ENCODE data around the gene SMAD6.

The SMAD6 gene

DNA sequence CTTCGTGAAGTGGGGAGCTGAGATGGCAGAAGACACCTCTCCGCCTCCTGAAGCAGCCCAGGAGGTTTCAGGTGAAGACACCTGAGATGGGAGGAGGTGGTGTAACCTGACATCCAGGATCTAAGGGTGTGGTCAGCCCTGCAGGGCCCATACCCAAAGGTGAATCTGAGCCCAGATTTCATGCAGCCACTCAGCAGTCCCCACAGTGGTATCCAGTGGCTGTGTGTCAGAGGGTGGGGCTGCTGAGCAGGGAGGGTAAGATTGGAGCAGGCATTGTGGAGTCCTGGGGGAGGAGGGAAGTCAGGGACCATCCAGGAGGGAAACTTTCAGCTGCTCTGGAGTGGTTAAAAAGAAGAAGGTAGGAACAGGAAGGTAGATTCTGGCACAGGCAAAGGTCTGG is 46.0 kb upstream of the SMAD6 start:
- TF ChIP-seq, protein P1, sequence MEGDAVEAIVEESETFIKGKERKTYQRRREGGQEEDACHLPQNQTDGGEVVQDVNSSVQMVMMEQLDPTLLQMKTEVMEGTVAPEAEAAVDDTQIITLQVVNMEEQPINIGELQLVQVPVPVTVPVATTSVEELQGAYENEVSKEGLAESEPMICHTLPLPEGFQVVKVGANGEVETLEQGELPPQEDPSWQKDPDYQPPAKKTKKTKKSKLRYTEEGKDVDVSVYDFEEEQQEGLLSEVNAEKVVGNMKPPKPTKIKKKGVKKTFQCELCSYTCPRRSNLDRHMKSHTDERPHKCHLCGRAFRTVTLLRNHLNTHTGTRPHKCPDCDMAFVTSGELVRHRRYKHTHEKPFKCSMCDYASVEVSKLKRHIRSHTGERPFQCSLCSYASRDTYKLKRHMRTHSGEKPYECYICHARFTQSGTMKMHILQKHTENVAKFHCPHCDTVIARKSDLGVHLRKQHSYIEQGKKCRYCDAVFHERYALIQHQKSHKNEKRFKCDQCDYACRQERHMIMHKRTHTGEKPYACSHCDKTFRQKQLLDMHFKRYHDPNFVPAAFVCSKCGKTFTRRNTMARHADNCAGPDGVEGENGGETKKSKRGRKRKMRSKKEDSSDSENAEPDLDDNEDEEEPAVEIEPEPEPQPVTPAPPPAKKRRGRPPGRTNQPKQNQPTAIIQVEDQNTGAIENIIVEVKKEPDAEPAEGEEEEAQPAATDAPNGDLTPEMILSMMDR (IDR thresholded peaks at IDR 0.05; ENCODE audit: low read depth, low read length) = no peak
- no peak overlapping the region for H3K4me3 ChIP-seq (ENCODE audit: low read depth, low read length)

DNA sequence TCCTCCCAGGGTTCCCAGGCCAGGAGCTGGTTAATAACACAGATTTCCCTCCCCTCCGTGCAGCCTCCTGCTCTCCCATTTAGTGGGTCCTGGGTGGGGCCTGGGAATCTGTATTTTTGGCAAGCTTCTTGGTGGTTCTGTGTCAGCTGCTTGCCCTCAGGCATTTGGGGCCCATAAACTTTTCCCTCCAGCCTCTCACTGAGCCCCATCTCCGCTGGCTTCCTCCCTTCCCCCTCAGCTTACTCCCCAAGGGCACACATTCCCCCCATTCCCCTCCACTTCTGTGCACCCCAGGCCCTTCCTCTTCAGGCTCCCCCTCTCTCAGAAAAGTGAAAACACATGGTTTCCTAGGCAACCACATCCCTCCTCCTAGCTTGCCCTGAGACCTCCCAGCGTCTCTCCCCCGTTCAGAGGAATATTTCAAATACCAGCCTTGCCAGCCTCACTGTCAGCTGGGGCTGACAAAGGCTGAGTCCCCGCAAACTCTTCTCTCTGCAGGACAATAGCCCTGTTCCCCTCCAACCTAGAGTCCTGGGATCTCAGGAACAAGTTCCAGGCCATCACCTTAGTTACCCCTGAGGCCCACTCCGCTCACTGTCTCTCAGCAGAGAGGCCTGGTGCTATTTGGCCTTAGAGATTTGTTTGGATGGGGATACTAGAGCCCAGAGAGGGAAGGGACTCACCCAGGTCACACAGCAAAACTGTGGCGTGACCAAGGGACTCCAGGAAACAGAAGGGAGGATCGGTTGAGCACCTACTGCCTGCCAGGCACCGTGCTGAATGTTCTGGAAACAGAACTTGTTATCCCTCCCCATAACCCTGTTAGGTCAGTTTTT is 44.6 kb upstream of the SMAD6 start:
- no peak overlapping the region for H3K4me3 ChIP-seq (ENCODE audit: low read depth, low read length)
- TF ChIP-seq, protein P1 (IDR thresholded peaks at IDR 0.05; ENCODE audit: low read depth, low read length) = no peak

DNA sequence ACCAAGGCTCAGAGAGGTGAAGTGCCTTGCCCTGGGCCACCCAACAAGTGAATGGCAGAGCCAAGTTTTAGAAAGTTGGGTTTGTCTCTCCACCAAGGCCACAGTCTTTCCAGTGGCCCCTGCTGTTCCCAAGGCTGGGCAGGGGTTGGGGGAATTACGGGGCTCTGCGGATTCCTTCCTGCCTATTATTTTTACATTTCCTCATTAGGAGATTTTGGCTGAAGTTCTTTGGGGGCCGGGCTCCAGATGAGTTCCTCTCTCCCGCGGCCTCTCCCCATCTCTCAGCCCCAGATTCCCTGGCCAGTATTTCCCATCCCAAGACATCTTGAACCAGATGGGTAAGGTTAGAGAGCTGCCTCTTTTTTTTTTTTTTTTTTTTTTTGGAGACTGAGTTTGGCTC is 44.0 kb upstream of the SMAD6 start:
- TF ChIP-seq, protein P1 (IDR thresholded peaks at IDR 0.05; ENCODE audit: low read depth, low read length) = no peak
- H3K4me3 ChIP-seq (ENCODE audit: low read depth, low read length) = no peak overlapping the region

DNA sequence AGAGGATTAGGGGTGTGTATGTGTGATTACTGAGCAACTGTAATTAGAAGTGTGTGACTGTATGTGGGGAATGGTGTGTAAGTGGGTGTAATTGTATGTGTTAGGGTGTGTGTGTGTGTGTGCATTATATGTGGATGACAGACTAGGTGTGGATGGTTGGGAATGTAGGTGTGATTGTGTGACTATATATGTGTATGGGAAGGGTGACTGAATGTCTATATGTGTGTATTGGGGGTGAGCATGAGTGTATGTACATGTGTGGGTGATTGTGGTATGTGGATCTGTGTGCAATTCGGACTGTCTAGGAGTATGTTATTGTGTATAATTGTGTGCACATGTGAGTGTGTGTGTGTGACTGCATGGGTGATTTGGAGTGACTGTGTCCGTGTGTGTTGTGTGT is 43.2 kb upstream of the SMAD6 start:
- TF ChIP-seq, protein P1 (IDR thresholded peaks at IDR 0.05; ENCODE audit: low read depth, low read length) = no peak
- no peak overlapping the region for H3K4me3 ChIP-seq (ENCODE audit: low read depth, low read length)

DNA sequence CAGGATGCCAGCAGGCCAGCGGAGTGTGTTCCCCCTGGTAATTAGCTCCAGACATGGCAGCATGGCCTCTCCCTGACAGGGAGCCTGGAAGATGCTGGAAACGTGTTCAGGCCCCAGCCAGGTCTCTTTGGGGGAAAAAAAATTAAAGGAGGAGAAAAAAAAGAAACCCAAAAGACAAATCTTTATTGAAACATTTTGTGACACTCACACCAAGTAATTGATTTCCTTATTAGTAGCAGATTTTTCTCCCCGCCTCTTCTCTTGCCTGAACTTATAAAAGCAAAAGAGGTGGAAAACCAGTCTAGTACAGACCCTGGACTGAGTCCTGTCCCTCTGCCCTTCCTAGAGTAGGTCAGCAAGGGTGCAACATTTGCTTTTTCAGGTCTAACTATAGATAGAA is 42.7 kb upstream of the SMAD6 start:
- no peak overlapping the region for H3K4me3 ChIP-seq (ENCODE audit: low read depth, low read length)
- TF ChIP-seq, protein P1 (IDR thresholded peaks at IDR 0.05; ENCODE audit: low read depth, low read length) = no peak

DNA sequence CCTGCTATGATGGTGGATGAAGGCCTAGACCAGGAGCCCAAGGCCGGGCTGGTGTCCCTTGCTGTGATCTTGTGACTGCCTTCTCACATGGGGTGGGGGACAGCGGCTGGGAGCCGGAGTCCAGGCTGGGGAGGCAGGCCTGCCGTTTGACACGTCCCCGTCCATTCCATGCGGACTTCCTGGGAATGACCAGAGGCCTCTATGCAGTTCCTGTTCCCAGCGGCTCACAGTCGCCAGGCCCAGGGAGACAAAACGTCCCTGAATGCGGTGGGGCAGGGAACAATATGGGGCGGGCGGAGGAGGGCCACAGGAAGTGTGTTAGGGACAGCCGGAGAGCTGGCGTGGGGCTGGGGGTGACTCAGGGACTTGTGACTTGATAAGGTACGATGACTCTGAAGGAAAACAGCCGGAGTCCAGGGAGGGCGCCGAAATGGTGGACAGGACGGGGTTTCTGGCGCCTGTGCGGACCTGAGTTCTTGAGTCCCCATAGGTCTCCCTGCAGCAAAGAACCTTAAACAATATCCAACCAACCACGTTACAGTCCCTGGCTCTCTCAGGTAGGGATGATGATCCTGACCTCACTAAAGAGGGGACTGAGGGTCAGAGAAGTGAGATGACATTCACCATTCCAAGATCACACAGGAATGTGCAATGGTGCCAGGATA is 40.5 kb upstream of the SMAD6 start:
- TF ChIP-seq, protein P1 (IDR thresholded peaks at IDR 0.05; ENCODE audit: low read depth, low read length) = no peak
- H3K4me3 ChIP-seq (ENCODE audit: low read depth, low read length) = no peak overlapping the region

DNA sequence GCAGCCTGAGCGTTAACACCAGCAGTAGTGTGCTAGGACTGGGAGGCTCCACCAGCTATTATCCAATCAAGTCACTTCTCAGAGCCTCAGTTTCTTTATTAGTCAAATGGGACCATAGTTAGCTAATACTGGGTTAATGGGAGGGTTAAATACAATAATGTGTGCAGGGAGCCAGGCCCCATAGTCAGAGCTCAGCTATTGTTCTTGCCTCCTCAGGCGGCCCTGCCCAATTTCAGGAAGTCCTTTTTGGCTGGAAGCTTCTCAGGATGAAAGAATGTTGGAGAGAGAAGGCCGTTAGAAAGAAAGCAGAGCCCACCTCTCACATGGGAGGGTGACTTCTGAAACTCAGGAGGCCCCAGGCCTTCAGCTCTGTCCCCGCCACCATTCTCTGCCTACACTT is 39.5 kb upstream of the SMAD6 start:
- TF ChIP-seq, protein P1 (IDR thresholded peaks at IDR 0.05; ENCODE audit: low read depth, low read length) = no peak
- H3K4me3 ChIP-seq (ENCODE audit: low read depth, low read length) = no peak overlapping the region
